ENCODE measurements around the gene CLIC4. TPM values are rescaled to one million over a fixed set of nuclear protein-coding genes. Genes with fewer than 3 reads are reported as not detected.
"Not testable (repeated sequence)": the region's sequence is repeated elsewhere in the genome, so short reads cannot be mapped to it uniquely, and the experiment has no call there.

Gene CLIC4
- total RNA-seq, 2 donors from 2014 or later = 39.4 to 79.8 TPM

- peak; percentile 40 for ATAC-seq
- intact Hi-C loops (cut with DNase I, micrococcal nuclease) = no loop called here
- no peak for DNase-seq
These were observed 20.2 kb downstream of the CLIC4 start for GRCh38 chr1:24765308-24765988.

- intact Hi-C loops (cut with DNase I, micrococcal nuclease) = no loop called here
- no peak for ATAC-seq
- no peak for DNase-seq
These were observed 22.1 kb downstream of the CLIC4 start for GRCh38 chr1:24767351-24767750.

GRCh38 chr1:24768873-24769605 lies 23.8 kb downstream of the CLIC4 start:
- intact Hi-C loops (cut with DNase I, micrococcal nuclease) = no loop called here

GRCh38 chr1:24769656-24770651 lies 24.7 kb downstream of the CLIC4 start:
- ATAC-seq (peak; percentile 61), DNase-seq (no peak)
- intact Hi-C loops (cut with DNase I, micrococcal nuclease) = no loop called here

More at GRCh38 chr1:24768873-24769605, 23.8 kb downstream of the CLIC4 start:
- DNase-seq = no peak
- no peak for ATAC-seq

GRCh38 chr1:24770881-24771280 lies 25.6 kb downstream of the CLIC4 start:
- ATAC-seq (no peak), DNase-seq (no peak)
- intact Hi-C loops (cut with DNase I, micrococcal nuclease) = no loop called here

- intact Hi-C loops (cut with DNase I, micrococcal nuclease) = no loop called here
- DNase-seq = no peak
- ATAC-seq = no peak
These were observed 26.3 kb downstream of the CLIC4 start for GRCh38 chr1:24771574-24771973.

GRCh38 chr1:24773618-24774017 lies 28.4 kb downstream of the CLIC4 start:
- ATAC-seq (no peak), DNase-seq (no peak)
- intact Hi-C loops (cut with DNase I, micrococcal nuclease) = no loop called here

- ATAC-seq = no peak
- intact Hi-C loops (cut with DNase I, micrococcal nuclease) = no loop called here
- DNase-seq = no peak
These were observed 30.1 kb downstream of the CLIC4 start for GRCh38 chr1:24775348-24775747.

GRCh38 chr1:24775916-24776315 lies 30.7 kb downstream of the CLIC4 start:
- no peak for ATAC-seq
- intact Hi-C loops (cut with DNase I, micrococcal nuclease) = no loop called here

GRCh38 chr1:24776821-24777220 lies 31.6 kb downstream of the CLIC4 start:
- no peak for ATAC-seq
- intact Hi-C loops (cut with DNase I, micrococcal nuclease) = no loop called here
- DNase-seq = no peak

More at GRCh38 chr1:24775916-24776315, 30.7 kb downstream of the CLIC4 start:
- no peak for DNase-seq

GRCh38 chr1:24778141-24778540 lies 32.9 kb downstream of the CLIC4 start:
- intact Hi-C loops (cut with DNase I, micrococcal nuclease) = no loop called here
- ATAC-seq = no peak

GRCh38 chr1:24779199-24779598 lies 34.0 kb downstream of the CLIC4 start:
- not testable (repeated sequence) for ATAC-seq

More at GRCh38 chr1:24778141-24778540, 32.9 kb downstream of the CLIC4 start:
- DNase-seq = no peak

GRCh38 chr1:24779689-24780464 lies 34.6 kb downstream of the CLIC4 start:
- intact Hi-C loops (cut with DNase I, micrococcal nuclease) = no loop called here
- no peak for DNase-seq
- no peak for ATAC-seq

More at GRCh38 chr1:24779199-24779598, 34.0 kb downstream of the CLIC4 start:
- DNase-seq; intact Hi-C loops (cut with DNase I, micrococcal nuclease): not testable (repeated sequence)

GRCh38 chr1:24780626-24781025 lies 35.4 kb downstream of the CLIC4 start:
- DNase-seq; intact Hi-C loops (cut with DNase I, micrococcal nuclease); ATAC-seq: not testable (repeated sequence)

- intact Hi-C loops (cut with DNase I, micrococcal nuclease) = no loop called here
- ATAC-seq = no peak
- DNase-seq = no peak
These were observed 37.4 kb downstream of the CLIC4 start for GRCh38 chr1:24782689-24783088.

GRCh38 chr1:24783713-24784112 lies 38.5 kb downstream of the CLIC4 start:
- ATAC-seq (no peak), DNase-seq (no peak)
- intact Hi-C loops (cut with DNase I, micrococcal nuclease) = no loop called here

GRCh38 chr1:24786191-24786590 lies 40.9 kb downstream of the CLIC4 start:
- no peak for ATAC-seq
- no peak for DNase-seq
- intact Hi-C loops (cut with DNase I, micrococcal nuclease) = no loop called here

GRCh38 chr1:24790490-24790889 lies 45.2 kb downstream of the CLIC4 start:
- DNase-seq (no peak), ATAC-seq (no peak)
- intact Hi-C loops (cut with DNase I, micrococcal nuclease) = no loop called here
